Breast epithelium (tissue), 3 donors: Measurements from ENCODE around the gene ATRNL1.

Source experiments
- CTCF ChIP-seq, 3 donors: fragments of 450-650 bp; IDR thresholded peaks; one replicate each; pipeline ENCODE4 v1.5.1; 2016 to 2017; ENCODE audit warnings: antibody characterized with exemption in 3 of 3, mild to moderate bottlenecking in 3 of 3, moderate library complexity in 3 of 3
- POLR2AphosphoS5 ChIP-seq, 3 donors: sonication (generic); formaldehyde crosslinking; IDR thresholded peaks; one replicate each; pipeline ENCODE4 v1.6.1; 2017; ENCODE audit warnings: antibody characterized with exemption in 3 of 3

DNA sequence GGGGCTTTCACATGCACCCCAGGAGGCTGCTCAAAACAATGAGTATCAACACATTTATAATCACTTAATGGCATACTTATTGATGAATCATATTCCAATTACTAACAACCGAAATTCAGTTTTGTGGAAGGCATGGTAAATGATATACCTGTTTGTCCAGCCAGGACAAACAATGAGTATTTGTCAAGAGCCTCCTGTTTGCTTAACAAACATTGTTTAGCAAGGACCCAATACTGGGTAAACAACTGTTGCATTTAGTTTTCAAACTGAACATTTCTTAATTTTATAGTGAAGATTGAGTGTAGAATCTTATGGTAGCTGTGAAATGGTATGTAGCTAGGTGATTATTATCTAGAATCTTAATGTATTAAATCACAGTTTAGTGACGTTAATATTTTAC is 473.7 kb downstream of the ATRNL1 start:
- TF ChIP-seq POLR2AphosphoS5 (IDR thresholded peaks at IDR 0.05) (no peak), CTCF (IDR thresholded peaks at IDR 0.05) (no peak)
